HUES6 (cell line): ENCODE results near the gene RCVRN.

Experiments used
- H3K27ac ChIP-seq: 2 replicates; pipeline ENCODE4 v1.7.0; 2013; ENCODE audit warnings: low read depth, mild to moderate bottlenecking, low read length, inconsistent platforms
- H3K27me3 ChIP-seq: 2 replicates; pipeline ENCODE4 v1.6.1; 2013; ENCODE audit warnings: low read length; ENCODE audit not compliant: control insufficient read depth, insufficient read depth
- H3K36me3 ChIP-seq: 2 replicates; pipeline ENCODE4 v1.6.1; 2013; ENCODE audit warnings: low read length; ENCODE audit not compliant: control insufficient read depth, insufficient read depth
- H3K4me1 ChIP-seq: 2 replicates; pipeline ENCODE4 v1.6.1; 2013; ENCODE audit warnings: low read length; ENCODE audit not compliant: control insufficient read depth, insufficient read depth
- H3K4me3 ChIP-seq: 2 replicates; pipeline ENCODE4 v1.5.1; 2013; ENCODE audit warnings: low read depth, low read length
- H3K9ac ChIP-seq: one replicate; pipeline ENCODE4 v1.6.1; 2013; ENCODE audit warnings: mild to moderate bottlenecking, low read length
- H3K9me3 ChIP-seq: 2 replicates; pipeline ENCODE4 v1.6.1; 2013; ENCODE audit warnings: low read depth, low read length; ENCODE audit not compliant: control insufficient read depth, insufficient read depth

The RCVRN gene

DNA sequence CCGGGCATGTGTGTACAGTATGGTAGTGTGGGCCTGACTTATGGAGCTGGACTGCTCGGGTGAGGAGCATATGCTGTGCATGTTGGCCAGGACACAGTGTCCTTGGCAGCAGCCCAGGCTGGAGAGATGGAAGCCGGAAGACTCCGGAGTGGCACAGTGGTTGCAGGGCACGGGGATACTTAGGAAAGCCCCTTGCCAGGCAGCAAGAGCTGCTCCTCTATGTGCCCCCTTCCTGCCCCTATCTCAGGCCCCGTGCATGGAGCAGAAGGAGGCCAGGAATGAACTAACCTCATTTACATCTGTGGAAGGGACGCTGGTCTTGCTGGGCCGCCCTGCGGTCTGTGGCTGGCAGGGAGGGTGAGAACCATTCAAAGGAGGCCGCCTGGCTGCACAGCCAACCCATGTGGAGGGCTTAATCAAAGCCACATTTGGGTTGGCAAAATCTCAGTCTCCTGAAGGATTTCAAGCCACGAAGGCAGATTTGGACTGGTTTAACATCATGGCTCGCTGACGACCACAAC, 32.2 kb upstream of the RCVRN start:
- no peak overlapping the region for H3K27ac ChIP-seq
- no peaks in the 10 kb centered on the region for H3K27me3 ChIP-seq
- no peak overlapping the region for H3K9ac ChIP-seq
- H3K4me3 ChIP-seq: no peak overlapping the region
- H3K4me1 ChIP-seq: no peaks in the 10 kb centered on the region
- H3K36me3 ChIP-seq: no peaks in the 10 kb centered on the region
- peaks cover 4% of the 10 kb centered on the region; the same call in 1 of the 2 replicates for H3K9me3 ChIP-seq

DNA sequence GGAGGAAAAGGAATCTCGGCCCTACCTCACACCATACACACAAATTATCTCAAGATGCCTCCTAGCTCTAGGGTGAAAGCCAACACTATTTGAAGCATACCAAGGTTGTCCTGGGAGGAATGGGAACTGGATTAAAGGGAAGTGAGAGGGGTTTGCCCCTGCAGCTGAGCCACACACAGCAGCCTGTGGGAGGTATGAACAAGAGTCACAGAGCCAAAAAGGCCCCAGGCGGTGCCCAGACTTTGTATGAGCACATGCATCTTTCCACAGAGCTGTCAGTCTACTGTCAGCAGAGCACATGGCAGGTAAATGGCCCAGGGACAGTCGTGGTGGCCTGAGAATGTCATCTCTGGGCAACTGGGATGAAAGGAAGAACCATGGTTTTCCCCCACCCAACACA, 31.0 kb upstream of the RCVRN start:
- Histone ChIP-seq H3K27ac (no peak overlapping the region), H3K9ac (no peak overlapping the region), H3K27me3 (no peaks in the 10 kb centered on the region), H3K36me3 (no peaks in the 10 kb centered on the region), H3K9me3 (peaks cover 4% of the 10 kb centered on the region; the same call in 1 of the 2 replicates), H3K4me3 (no peak overlapping the region), H3K4me1 (no peaks in the 10 kb centered on the region)

DNA sequence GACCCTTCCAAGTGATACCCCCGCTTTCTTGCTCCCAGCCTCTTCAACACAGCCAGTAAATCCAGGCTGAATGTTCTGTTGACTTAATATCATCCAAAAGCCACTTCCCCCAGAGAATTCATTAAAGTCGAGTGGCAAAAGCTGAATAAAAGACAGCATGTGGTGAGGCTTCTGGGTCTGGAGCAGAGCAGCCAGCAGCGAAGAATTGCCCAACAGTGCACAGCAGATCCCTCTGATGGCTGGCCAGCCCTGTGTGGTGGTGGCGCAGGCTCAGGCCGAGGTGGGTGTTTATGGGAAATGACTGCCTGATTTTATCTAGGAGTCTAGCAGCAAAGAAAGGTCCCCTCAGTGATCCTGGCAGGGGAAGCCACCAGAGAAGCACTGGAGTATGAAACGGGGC, 30.3 kb upstream of the RCVRN start:
- Histone ChIP-seq H3K27me3 (no peaks in the 10 kb centered on the region), H3K4me1 (no peaks in the 10 kb centered on the region), H3K27ac (no peak overlapping the region), H3K36me3 (no peaks in the 10 kb centered on the region), H3K4me3 (no peak overlapping the region), H3K9ac (no peak overlapping the region), H3K9me3 (peaks cover 4% of the 10 kb centered on the region; the same call in 1 of the 2 replicates)

DNA sequence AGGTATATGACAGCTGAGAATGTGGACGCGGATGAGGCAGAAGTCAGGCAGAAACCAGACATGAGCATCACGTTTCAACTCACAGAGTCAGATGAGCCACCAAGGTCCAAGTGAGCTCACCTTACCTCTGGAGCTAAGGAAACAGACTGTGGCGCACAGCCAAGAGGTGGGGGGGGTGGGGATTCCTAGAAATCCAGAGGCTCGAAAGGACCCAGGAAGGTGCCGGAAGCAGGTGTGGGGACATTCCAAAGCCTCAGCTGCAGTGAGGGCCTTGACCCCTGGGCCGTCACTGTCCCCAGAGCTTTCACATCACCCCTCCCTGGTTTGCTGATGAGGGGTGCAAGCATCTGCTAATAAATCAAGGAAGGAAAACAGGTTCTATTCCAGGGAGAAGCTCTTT, 29.3 kb upstream of the RCVRN start:
- Histone ChIP-seq H3K27me3 (no peaks in the 10 kb centered on the region), H3K9ac (no peak overlapping the region), H3K27ac (no peak overlapping the region), H3K36me3 (no peaks in the 10 kb centered on the region), H3K9me3 (peaks cover 4% of the 10 kb centered on the region; the same call in 1 of the 2 replicates), H3K4me3 (no peak overlapping the region), H3K4me1 (no peaks in the 10 kb centered on the region)

DNA sequence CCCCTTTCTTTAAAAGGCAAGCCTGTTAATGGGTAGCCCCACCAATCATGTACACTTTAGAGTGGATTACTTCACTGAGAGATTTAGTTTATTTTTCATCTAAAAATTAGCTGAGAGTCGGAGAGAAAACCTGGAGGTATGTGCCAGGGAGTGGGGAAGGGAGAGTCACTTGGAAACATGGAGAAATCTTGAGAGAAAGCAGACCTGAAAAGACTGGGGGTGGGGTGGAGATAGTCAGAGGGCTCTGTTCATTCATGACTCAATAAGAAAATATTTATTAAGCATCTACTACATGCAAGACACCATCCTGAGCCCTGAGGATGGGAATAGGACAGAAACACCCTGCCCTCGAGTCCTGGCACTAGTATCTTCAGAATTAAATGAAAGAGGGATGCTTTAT, 27.4 kb upstream of the RCVRN start:
- Histone ChIP-seq H3K36me3 (no peaks in the 10 kb centered on the region), H3K9ac (no peak overlapping the region), H3K27me3 (no peaks in the 10 kb centered on the region), H3K9me3 (no peaks in the 10 kb centered on the region), H3K27ac (no peak overlapping the region), H3K4me3 (no peak overlapping the region), H3K4me1 (no peaks in the 10 kb centered on the region)

DNA sequence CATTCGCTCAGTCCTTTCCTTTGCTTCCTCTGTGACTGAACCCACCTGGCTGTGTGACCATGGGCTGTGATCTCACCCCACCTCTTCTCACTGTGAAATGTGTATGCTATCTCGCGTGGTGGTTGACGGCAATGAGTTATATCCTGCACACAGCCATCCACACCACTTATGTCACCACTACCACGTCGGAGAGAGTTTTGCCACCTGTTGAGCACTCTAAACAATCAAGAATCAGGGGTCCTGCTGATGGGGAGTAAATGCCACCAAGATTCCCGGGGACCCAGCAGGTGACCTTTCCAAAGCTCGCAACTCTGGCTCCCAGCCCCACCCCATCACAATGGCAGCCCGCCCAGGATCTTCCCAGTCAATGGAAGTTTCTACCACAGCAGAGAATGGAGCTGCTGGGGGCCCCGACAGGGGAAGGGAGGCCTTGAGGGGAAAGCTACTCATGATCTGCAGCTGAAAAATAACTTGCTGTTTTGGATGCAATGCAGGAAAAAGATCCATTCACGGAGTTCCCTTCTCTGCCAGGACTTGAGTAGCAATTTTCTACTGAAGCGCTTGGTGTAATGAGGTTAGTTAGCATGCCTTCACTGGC, 26.2 kb upstream of the RCVRN start:
- no peaks in the 10 kb centered on the region for H3K27me3 ChIP-seq
- no peaks in the 10 kb centered on the region for H3K36me3 ChIP-seq
- H3K9ac ChIP-seq: no peak overlapping the region
- H3K27ac ChIP-seq: no peak overlapping the region
- H3K4me3 ChIP-seq: no peak overlapping the region
- H3K9me3 ChIP-seq: no peaks in the 10 kb centered on the region
- no peaks in the 10 kb centered on the region for H3K4me1 ChIP-seq

DNA sequence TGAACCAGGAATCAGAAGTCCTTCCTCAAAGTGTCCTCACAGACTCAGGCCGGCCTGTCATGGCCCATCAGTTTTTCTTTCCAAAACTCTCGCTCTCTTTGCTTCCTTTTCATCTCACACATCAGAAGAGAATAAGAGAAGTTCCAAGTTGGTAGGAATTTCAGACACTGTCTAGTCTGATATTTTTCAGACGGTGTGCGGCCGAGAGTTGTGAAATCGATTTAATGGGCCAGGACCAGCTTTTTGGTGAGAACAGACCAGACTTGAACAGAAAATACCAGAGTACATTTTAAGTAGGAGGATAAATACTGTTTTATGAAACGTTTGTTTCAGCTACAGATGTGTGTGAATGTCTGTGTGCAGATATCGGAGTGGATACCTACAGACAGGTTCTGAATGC, 24.8 kb upstream of the RCVRN start:
- no peaks in the 10 kb centered on the region for H3K27me3 ChIP-seq
- no peak overlapping the region for H3K4me3 ChIP-seq
- no peaks in the 10 kb centered on the region for H3K36me3 ChIP-seq
- H3K9me3 ChIP-seq: no peaks in the 10 kb centered on the region
- H3K27ac ChIP-seq: no peak overlapping the region
- H3K4me1 ChIP-seq: no peaks in the 10 kb centered on the region
- no peak overlapping the region for H3K9ac ChIP-seq

DNA sequence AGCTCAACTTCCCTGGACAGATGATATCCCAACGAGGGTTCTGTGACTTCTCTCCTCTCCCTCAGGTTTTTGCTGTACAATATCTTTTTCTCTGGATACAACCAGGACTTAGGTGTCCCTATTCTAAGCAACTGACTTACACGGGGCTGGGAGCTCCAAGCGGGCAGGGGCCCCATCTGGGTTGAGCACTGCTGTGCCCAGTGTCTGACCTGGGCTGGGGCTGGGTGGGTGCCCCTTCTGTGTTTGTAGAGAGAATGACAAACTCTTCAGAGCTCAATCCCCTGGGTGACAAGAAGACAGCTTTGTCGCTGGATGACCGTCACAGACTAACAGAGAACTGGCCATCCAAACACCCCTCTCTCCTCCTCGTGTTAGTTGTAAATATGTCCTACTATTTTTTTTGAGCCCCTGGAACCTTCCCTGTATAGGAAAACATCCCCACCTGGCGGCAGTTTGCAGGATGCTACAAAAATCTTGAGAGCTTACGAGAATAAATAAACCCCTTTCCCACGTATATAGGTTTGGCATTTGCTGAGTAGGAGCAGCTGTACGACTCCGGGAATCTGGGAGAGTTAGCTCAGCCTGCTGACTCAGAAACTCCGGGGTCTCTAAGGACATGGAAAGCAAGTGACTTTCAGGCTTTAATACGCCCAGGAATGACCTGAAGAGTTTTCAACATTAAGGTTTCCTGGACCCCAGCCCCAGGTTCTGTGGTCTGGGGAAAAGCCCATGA, 23.7 kb upstream of the RCVRN start:
- Histone ChIP-seq H3K9ac (no peak overlapping the region), H3K9me3 (no peaks in the 10 kb centered on the region), H3K36me3 (no peaks in the 10 kb centered on the region), H3K27ac (no peak overlapping the region), H3K27me3 (no peaks in the 10 kb centered on the region), H3K4me1 (no peaks in the 10 kb centered on the region), H3K4me3 (no peak overlapping the region)

DNA sequence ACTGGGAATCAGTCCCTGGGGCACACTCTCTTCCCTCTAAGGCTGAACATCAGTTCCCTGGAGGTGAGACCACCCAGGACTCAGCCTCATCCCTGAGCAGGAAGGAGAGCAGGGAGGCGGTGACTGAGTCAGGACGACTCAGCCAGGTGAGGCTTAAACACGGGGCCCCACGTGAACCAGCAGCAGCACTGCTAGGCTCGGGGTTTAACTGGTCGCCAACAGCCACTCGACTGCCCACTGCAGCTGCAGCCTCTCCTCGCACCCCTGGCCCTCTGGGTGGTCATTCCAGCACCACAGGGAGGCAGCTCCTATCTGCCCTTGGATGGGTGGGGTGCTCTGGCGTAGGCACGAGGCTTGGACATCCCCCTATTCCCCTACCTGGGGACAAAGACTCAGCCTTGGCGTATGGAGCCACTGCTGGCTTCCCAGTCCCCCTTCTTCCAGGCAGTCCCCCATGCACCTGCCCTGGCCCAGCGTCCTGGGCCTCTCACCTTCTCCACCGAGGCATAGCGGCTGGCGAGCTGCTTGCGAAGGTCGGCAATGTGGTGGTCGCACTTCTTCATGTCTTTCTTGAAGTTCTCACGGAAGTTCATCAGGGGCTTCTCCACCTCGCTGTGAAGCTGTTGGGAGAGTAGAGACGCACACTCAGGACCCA, 21.2 kb upstream of the RCVRN start:
- Histone ChIP-seq H3K36me3 (no peaks in the 10 kb centered on the region), H3K4me3 (no peak overlapping the region), H3K4me1 (no peaks in the 10 kb centered on the region), H3K27ac (no peak overlapping the region), H3K9ac (no peak overlapping the region), H3K9me3 (no peaks in the 10 kb centered on the region), H3K27me3 (no peaks in the 10 kb centered on the region)

DNA sequence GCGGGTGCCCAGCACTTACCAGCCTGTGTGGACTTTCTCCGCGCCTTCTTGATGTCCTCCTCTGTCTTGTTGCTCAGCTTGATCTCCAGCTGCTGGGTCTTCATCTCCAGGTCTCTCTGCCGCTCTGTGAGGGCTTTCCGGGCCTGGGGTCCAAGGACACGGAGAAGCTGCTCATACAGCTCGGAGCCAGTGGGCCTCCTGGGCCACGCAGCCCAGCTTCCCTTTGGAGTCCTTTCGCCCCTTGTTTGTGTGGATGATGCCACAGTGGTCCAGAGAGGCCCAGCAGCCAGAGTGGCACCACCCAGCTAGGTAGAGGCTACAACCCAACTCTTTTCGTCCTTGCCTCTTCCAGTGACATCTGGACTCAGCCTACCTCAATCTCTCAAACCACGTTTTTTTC, 20.4 kb upstream of the RCVRN start:
- Histone ChIP-seq H3K27me3 (no peaks in the 10 kb centered on the region), H3K4me3 (no peak overlapping the region), H3K27ac (no peak overlapping the region), H3K4me1 (no peaks in the 10 kb centered on the region), H3K9ac (no peak overlapping the region), H3K9me3 (no peaks in the 10 kb centered on the region), H3K36me3 (no peaks in the 10 kb centered on the region)

DNA sequence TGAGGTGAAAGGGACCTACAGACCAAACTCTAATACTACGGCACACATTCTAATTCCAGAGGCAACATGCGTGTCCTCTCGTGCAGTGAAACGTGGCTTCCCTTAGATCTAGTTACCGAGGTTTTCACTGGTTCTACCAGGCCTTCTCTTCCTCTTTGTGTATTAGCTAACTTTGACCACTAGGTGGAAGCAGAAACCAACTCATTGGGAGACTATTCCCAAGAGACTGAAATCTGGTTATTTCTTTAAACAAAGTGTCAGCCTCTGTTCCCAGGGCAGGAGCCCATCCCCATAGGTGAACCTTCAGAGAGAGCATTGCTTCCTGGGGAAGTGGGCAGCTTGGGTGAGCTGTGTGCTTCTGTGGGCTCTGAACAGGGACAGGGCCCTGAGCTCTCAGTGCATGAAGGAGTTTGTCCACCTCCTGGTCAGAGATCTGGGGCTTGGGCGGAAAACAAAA, 19.7 kb upstream of the RCVRN start:
- H3K36me3 ChIP-seq: no peaks in the 10 kb centered on the region
- H3K9ac ChIP-seq: no peak overlapping the region

More for the DNA sequence above, 19.7 kb upstream of the RCVRN start:
- Histone ChIP-seq H3K4me1 (no peaks in the 10 kb centered on the region), H3K27me3 (no peaks in the 10 kb centered on the region), H3K9me3 (no peaks in the 10 kb centered on the region), H3K4me3 (no peak overlapping the region), H3K27ac (no peak overlapping the region)
